Measurements from ENCODE around the gene TRIM45.
"Not testable (repeated sequence)": the region's sequence is repeated elsewhere in the genome, so short reads cannot be mapped to it uniquely, and the experiment has no call there.

Gene TRIM45, protein sequence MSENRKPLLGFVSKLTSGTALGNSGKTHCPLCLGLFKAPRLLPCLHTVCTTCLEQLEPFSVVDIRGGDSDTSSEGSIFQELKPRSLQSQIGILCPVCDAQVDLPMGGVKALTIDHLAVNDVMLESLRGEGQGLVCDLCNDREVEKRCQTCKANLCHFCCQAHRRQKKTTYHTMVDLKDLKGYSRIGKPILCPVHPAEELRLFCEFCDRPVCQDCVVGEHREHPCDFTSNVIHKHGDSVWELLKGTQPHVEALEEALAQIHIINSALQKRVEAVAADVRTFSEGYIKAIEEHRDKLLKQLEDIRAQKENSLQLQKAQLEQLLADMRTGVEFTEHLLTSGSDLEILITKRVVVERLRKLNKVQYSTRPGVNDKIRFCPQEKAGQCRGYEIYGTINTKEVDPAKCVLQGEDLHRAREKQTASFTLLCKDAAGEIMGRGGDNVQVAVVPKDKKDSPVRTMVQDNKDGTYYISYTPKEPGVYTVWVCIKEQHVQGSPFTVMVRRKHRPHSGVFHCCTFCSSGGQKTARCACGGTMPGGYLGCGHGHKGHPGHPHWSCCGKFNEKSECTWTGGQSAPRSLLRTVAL

DNA sequence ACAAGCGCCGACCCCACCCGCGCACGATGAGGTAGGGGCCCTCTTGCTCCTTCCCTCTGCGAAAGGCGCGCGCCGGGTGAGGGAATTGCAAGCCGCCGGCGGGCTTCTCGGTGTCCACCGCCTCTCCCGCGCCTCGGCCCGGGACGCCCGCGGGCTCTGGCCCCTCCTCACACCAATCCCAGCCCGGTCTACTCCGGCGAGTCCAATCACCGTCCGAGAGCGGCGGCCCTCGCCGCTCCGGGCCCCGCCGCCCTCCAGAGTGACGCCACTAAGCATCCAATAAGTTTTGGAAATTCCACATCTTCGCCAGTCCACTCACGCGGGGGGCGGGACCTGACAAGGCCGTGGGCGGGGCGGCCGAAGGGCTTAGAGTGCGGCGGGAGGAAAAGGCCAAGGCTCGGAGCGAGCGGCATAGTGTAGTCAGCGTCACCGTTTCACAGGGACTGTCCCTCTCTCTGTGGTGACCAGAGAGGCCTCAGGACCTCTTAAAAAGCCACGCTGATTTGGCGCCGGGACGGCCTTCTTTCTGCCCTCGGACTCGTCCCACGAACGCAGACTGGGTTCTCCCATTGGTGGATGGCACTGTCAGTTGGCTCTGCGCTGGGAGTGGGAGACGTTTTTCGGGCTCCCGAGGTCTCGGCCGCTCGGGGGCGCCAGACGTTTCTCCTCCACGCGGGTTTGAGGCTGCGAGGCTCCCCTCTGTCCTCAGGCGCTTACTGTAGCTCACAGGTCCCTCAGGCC lies at the start of gene TRIM45:
Gene TRIM45, minus strand, starts transcription at position 161 of the 741 bp plus-strand sequence. CDS start 548 bp downstream, outside the sequence.
- peak; percentile 69 to 71 for DNase-seq (ENCODE audit: low read depth in 2 of 2)

DNA sequence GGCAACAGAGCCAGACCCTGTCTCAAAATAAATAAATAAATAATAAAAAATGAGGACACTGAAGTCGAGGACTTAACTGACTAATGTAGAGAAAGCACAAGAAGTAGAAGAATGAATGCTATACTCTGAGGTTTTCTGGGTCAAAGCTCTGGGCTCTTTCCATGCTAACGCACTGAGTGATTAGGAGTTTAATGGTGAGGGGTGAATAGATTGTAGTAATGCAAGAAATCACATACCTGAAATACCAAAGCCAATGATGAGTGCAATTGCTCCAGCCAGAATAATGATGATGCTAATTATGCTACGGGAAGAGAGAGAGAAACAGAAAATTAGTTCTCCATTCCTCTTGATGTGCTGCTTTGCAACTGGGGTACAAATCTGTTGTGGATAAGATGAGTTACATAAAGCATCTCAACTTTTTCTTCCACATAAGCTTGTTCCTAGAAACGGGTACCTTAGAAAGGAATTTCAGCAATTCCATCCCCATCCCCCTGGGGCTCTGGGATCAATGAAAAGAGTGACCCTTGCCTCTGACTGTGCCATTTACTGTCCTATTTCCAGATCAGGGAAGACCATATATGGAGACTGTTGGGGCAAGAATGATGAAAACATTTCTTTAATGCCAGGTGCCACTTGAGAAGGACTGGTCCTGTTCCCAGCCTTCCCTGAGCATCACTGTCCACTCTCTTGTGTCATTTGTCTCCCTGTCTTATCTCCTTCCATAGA lies 48.5 kb upstream of the TRIM45 start:
- DNase-seq (ENCODE audit: low read depth in 2 of 2), result no peak

DNA sequence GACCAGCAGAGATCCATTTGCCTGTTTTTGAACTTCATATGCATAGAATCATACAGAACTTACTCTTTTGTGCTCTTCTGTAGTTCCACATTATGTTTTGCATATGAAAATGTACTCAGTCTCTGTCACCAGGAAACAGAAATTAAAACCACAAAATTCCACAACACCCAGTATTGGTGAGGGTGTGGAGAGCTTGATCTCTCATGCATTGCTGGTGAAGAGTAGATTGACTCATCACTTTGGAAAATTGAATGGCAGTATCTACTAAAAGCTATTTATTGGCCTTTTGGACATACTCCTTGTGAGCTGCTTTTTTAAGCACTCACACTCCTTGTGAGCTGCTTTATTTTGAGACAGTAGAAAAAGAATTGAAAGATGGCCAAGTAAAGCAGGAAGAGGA lies 45.9 kb upstream of the TRIM45 start:
- no peak for DNase-seq (ENCODE audit: low read depth in 2 of 2)

DNA sequence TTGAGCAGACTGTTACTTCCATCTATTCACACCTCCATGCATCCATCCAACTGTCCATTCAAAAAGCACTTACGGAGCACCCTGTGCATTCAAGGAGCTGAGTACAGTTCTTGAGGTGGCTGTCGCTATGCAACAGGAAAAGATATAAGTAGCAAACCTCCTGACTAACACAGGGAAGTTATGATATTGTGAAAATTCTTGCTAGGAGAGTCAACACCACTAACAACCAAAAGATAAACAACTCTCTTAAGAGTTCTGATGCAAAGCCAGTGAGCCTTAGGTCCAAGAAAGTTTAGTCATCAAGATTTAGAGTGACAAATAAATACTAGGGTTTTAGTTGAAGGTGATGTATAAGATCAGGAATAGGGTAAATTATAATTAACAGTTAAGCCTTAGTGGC lies 44.5 kb upstream of the TRIM45 start:
- DNase-seq (ENCODE audit: low read depth in 2 of 2), result no peak

DNA sequence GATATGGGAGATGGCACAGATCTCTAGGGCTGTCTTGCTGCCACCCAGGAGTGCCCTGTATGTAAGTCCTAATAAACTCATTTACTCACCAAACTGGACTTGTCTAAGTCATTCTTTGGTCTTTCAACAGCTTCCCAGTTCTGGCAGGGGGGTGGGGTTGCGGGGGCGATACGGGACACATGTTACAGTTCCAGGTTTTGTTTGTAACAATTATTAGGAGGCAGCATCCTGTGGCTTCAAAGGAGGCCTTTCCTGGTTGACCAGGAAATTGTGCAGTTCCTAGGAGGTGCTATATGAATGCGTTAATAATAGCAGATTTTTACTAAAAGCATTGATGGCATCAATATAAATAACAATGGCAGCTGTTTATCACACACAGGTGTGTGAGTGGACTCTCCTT lies 42.7 kb upstream of the TRIM45 start:
- DNase-seq (ENCODE audit: low read depth in 2 of 2), result no peak

DNA sequence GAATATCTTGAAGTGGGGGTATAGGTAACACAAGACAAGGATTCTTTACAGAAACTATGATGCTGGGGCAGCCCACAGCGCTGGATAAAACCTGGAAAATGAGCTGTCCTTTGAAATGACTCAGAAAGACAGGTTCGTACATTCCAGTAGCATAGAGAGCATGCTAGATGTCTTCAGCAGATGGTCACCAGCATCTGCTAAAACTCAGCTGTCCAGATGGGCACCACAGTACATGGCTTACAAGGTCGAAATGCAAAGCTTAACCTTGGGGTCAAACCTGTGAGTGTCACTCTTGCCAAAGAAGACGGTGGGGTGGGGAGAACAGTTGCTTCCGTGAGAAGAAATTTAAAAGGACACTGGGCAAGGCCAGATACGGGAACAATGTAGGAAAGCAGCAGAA lies 41.3 kb upstream of the TRIM45 start:
- DNase-seq (ENCODE audit: low read depth in 2 of 2), result no peak

DNA sequence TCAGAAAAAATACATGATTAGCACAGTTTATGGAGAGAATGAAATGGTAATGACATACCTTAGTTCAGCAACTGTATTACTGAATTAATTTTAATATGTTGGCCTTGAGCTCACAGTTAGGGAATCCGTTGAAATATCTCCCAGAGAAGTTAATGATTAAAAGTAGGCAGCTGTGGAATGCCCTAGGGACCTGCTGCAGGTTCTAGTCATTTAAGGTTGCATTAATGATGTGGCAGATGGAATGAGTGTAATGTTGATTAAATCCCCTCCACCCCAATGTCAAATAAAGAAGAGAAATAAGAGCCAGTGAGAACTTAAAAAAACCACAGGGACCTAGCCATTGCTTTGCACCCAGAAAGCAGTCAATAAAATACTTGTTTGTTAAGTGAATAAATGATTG lies 40.3 kb upstream of the TRIM45 start:
- DNase-seq (ENCODE audit: low read depth in 2 of 2), result no peak

DNA sequence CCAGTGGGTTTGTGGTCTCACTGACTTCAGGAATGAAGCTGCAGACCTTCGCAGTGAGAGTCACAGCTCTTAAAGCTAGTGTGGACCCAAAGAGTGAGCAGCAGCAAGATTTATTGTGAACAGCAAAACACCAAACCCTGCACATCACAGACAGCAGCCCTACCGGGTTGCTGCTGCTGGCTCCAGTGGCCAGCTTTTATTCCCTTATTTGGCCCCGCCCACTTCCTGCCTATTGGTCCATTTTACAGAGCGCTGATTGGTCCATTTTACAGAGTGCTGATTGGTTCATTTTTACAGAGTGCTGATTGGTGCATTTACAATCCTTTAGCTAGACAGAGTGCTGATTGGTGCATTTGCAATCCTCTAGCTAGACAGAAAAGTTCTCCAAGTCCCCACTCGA lies 29.8 kb upstream of the TRIM45 start:
- DNase-seq (ENCODE audit: low read depth in 2 of 2), result not testable (repeated sequence)

DNA sequence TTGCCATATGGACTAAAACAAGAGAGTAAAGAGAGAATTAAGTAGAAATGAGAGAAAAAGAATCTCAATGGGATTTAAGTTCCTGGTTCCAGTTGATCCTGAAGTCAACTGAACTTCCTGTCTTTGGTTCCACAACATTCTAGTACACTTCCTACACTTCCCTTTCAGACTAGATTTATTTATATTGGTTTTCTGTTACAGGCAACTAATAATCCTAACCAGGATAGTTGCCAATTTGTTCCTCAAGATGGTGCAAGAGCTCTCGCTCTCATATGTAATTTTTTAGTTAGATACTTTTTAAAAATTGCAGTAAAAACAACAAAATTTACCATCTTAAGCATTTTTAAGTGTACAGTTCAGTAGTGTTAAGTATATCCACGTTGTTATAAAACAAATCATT lies 28.8 kb upstream of the TRIM45 start:
- no peak for DNase-seq (ENCODE audit: low read depth in 2 of 2)

DNA sequence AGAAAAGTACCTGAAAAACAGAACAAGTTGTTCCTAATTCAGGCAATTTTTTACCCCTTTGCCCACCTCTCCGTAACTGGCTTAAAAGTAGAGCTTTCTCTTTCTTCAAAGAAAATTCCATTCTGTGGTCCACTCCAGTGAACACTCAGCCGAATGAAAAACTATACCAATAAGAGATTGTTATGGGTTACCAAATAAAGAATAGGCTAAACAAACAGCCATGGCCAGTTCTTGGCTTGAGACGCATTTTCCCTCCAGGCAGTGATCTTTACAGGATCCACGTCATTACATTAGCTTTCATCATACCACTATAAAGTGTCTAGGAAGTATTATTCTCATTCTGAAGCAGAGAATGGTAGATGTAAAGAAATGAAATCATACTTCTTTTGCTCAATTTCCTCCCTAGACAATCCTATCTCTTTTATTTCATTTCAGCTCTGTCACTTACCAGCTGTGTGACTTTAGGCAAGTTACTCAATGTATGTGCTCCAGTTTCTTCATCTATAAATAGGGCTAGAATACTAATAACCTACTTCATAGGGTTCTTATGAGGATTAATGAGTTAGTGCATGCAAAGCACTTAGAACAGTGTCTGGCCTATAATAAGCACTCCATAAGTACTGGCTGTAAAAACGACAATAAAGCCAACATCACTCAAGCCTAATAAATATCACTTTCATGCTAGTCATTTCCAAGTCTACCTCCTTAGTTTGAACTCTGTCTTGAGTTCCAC lies 26.5 kb upstream of the TRIM45 start:
- DNase-seq (ENCODE audit: low read depth in 2 of 2), result no peak

DNA sequence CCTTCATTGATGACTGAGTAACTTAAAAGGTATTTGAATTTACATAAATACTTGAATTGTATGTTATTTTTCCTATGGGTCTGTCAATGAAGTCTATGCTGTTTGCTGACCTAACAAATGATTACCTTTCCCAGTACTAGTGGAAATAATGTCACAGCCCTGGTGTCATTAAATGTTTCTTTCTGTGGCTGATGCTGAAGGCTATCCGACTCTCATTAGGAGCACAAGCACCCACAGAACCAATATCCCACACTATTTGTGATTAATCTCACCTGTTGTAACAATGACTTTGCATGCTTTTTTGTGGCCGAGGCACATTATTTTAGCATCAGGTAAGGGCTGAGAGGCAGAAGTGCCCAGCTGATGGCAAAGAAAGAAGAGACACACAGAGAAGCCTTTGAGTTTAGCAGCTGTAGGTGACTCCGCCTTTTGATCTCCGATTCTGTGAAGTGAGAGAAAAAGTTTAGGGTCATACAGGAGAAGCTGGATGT lies 25.8 kb upstream of the TRIM45 start:
- DNase-seq (ENCODE audit: low read depth in 2 of 2), result no peak

DNA sequence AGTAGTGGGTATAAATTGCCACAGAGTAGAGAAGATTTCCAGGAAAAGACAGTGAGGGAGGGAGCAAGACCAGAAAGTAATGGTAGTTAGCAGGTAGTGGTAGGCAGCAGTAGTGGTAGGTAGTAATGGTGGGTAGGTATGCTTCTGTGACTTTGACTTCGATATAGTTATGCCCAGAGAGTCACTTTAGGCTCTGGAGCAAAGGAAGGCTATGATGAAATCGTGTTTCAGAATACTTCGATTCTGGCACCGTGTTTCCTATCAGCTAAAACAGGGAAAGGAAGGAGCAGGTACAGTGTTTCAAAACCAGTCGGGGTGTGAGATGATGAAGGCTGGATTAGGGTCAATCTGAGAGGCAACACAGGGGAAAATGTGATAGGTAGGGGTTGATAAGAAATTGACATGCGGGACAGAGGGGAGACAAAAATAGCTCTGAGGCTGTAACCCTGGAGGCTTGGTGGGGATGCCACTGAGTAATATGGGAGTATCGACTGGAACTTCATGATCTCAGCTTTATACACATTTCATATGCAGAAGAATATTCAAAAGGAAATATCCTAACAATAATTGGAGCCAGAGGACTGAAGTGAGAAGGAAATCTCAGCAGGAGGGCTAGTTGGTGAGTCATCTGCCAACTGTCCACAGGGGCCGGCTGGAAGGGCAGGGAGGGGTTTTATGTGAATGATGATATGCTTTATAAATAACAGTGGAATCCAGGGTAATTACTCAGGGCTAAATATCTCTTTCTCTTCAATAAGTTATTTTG lies 25.2 kb upstream of the TRIM45 start:
- no peak for DNase-seq (ENCODE audit: low read depth in 2 of 2)

DNA sequence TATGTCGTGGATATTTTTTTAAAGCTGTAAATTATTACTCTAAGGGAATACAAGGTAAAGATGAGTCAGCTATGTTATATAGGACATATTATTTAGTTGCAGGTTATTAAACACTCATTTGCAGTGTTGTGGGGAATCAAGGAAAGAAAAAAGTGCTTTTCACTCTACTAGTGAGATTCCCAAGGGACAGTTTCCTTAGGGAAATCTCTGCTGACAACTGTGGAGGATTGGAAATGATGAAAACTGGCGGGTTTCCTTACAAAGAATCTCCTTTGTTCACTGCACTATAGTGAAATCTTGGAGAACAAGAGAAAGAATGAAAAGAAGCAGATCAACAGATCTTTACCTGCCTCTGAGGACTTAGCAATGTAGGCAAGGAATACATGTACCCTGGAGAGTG lies 24.5 kb upstream of the TRIM45 start:
- DNase-seq (ENCODE audit: low read depth in 2 of 2), result no peak

DNA sequence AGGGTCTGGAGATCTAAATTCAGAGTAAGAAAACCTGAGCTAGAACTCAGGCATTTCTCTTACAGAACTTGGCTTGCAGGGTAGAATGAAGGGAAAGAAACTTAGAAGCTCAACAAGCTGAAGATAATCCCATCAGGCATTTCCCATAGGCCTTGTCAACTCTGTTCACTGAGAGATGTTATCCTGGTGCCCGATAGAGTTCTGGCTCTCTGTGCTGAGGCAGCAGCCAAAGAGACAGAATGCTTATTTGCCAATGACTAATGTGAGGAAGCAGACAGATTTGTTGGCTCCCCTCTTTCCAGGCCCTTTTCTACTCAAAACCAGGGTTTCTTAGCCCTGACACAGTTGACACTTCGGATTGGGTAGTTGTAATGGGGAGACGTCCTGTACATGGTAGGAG lies 22.3 kb upstream of the TRIM45 start:
- no peak for DNase-seq (ENCODE audit: low read depth in 2 of 2)

DNA sequence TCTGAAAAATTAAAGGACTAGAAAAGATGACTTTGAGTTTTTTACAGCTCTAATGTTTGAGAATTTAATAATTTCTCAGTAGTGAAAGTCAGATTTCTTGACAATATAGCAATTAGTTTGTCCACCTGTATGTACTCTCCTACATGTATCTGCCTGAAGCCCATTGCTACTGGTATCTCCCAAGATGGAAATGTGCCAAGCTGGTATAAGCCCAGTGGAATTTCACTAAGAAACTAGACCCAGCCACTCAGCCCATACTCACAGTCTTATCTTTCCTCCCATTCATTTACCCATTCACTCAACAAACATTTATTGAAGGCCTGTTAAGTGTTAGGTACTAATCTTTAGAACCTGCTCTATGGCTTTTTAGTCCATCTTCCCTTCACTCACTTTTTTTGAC lies 21.6 kb upstream of the TRIM45 start:
- no peak for DNase-seq (ENCODE audit: low read depth in 2 of 2)

DNA sequence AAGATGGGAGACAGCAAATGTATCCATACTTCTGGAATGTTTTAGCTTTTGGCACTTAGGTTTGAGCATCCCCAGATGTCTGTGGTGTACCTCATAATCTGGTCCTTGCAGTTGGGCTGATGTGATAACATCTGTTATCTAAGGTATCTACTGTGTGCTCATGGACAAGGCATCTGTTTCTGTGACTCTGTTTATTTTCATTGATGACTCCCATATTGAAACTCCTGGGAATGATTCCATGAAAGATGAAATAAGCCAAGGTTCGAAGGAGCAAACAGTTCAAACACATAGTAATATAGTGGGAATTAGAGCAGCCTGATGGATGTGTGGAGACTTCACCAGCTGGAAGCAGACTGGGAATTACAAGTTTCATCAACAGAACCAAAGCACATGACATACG lies 20.7 kb upstream of the TRIM45 start:
- no peak for DNase-seq (ENCODE audit: low read depth in 2 of 2)

DNA sequence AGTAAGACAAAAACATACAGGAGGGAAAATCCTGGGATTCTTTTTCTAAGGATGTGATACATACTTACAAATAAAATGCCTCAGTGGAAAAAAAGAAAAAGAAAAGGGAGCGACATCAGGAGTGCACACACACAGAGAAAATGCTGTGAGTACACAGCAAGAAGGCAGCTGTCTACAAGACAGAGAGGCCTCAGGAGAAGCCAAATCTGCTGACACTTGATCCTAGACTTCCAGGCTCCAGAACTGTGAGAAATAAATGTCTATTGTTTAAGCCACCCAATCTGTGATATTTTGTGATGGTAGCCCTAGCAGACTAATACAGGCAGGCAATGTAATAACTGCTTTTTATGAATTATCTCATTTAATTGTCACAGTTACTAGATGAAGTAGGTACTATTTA lies 17.0 kb upstream of the TRIM45 start:
- DNase-seq (ENCODE audit: low read depth in 2 of 2), result no peak

DNA sequence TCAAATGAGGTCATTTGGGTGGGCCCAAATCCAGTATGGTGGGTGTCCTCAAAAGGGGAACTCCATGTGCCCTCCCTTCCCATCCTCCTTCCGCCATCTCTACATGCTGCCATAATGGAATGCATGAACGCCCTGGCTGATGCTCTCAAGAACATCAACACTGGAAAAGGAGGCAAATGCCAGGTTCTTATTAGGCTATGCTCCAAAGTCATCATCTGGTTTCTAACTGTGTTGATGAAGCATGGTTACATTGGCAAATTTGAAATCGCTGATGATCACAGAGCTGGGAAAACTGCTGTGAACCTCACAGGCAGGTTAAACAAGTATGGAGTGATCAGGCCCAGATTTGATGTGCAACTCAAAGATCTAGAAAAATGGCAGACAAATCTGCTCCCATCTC lies 16.6 kb upstream of the TRIM45 start:
- no peak for DNase-seq (ENCODE audit: low read depth in 2 of 2)

DNA sequence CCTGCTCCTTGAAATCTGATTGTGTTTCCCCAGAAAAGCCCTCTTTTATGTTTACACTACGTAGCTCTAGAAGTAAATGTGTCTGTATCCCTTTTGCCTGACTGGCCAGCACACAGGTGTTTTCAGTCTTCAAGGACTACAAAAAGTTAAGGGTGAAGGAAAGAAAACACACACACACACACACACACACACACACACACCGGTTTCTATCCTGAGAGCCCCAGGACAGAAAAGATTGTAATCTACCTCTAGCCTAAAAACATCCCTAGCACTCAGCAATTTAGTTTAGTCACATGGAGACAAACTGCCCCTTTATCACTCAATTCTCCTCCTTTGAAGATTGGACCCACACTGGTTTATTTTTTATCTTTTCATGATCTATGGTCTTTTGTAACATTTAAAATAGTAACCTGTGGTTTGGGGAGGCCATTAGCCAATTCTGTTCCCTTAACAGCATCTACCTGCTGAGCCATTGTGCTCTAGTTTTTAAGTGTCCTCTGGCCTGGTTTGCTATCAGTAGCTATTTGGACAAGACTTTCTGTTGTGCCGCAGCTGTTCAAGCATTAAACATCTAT lies 15.8 kb upstream of the TRIM45 start:
- DNase-seq (ENCODE audit: low read depth in 2 of 2), result no peak

DNA sequence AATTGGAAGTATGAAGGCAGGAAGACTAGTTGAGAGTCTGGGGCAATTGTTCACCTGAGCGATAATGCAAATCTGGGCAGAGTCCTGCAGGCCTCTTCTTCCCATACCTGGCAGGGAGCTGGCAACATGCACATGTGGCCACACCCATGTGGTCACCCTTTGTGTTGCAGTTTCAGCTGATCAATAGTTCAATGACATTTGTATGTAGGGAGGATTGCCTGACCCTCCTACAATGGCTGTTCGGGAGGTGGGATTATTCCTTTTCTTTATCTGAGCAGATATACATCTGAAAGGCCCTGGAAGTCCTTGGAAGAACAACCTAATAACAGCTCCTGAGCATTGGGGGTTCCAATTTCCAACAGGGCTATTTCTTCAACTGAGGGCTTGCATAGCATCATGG lies 15.2 kb upstream of the TRIM45 start:
- no peak for DNase-seq (ENCODE audit: low read depth in 2 of 2)
